Esophagus (tissue), 2 donors: ENCODE data around the gene OGFOD3. TPM values are rescaled to one million over a fixed set of nuclear protein-coding genes. Genes with fewer than 3 reads are reported as not detected.

Experiments
- H3K27ac ChIP-seq, 2 donors: one replicate each; pipeline ENCODE4 v1.5.1; 2013; ENCODE audit warnings: low read depth in 2 of 2, mild to moderate bottlenecking in 2 of 2, inconsistent platforms in 1 of 2, low read length in 1 of 2, moderate library complexity in 1 of 2
- H3K27me3 ChIP-seq, 2 donors: one replicate each; pipeline ENCODE4 v1.6.1; 2013; ENCODE audit warnings: low read length in 2 of 2, control low read depth in 1 of 2, mild to moderate bottlenecking in 1 of 2; ENCODE audit not compliant: insufficient read depth in 2 of 2, control insufficient read depth in 1 of 2
- H3K36me3 ChIP-seq, 2 donors: one replicate each; pipeline ENCODE4 v1.6.1; 2013; ENCODE audit warnings: low read length in 1 of 2; ENCODE audit not compliant: control insufficient read depth in 2 of 2, insufficient read depth in 2 of 2
- H3K4me1 ChIP-seq, 2 donors: one replicate each; pipeline ENCODE4 v1.6.1; 2013; ENCODE audit warnings: low read length in 1 of 2; ENCODE audit not compliant: control insufficient read depth in 2 of 2, insufficient read depth in 2 of 2
- H3K4me3 ChIP-seq, 2 donors: one replicate each; pipeline ENCODE4 v1.5.1; 2013; ENCODE audit warnings: low read length in 2 of 2, mild to moderate bottlenecking in 2 of 2, low read depth in 1 of 2, moderate library complexity in 1 of 2
- H3K9me3 ChIP-seq, 2 donors: one replicate each; pipeline ENCODE4 v1.6.1; 2013; ENCODE audit warnings: mild to moderate bottlenecking in 2 of 2, low read depth in 1 of 2, low read length in 1 of 2, moderate library complexity in 1 of 2; ENCODE audit not compliant: control insufficient read depth in 2 of 2, insufficient read depth in 1 of 2
- WGBS, 2 donors: extraction: QIAGEN DNeasy Blood & Tissue Kit; methylation state at CpG; one replicate each; pipeline ENCODE4 v1.1.7; 2013; 5-methylcytosine and 5-hydroxymethylcytosine counted together
- polyA plus RNA-seq, 2 donors: library from polyadenylated mRNA; stranded (reverse); fragments of 200-250 nt; gene quantifications; one replicate each; pipeline ENCODE4 v1.2.3, GENCODE V29; 2013
- donor health status: healthy with polysubstance abuse.
- donor health status: Bipolar disorder and iron deficiency.

OGFOD3 gene
- polyA plus RNA-seq, 2 donors = 11.4 to 11.6 TPM

DNA sequence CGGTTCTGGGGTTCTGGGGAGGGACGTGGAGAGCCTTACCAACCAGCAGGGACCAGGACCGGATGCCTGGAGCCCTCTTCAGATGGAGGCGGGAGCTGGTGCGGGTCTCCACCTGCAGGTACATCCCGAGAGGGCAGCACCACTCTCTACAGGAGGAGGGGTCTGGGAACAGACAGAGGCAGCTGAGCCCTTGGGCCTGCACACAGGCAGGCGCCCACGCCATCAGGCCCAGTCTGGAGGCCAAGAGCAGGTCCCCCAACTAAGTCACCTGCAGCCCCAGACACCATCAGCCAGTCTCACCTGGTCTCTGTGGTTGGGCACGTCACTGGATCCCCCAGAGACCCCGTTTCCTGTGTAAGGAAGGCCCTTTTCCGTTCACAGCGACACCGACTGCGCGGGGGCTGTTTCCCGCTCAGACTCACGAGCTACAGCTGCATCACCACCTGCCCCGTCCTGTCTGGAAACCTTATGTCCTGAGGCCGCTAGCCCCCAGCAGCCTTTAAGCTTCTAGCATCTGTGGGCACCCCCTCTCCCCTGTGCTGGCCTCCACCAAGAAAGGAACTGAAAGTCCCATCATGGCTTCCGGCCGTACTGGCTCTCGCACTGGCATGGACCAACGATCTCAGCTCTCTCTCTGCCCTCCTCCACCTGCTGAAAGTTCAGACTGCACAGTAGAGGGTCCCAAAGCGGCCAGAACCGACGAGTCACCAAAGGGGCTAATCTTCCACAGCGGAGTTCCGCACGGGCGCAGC, 30.9 kb upstream of the OGFOD3 start:
- H3K4me3 ChIP-seq = peak overlapping the region; percentile 81 to 94
- peak overlapping the region; percentile 87 to 89 for H3K27ac ChIP-seq
- peaks cover 7 to 21% of the 10 kb centered on the region in 2 donors for H3K4me1 ChIP-seq
- WGBS, 2 donors = 65 to 70% methylated on average over 30 of the region's 30 CpGs
- H3K36me3 ChIP-seq = peaks cover 0 to 12% of the 10 kb centered on the region in 2 donors
- H3K27me3 ChIP-seq = no peaks in the 10 kb centered on the region
- no peaks in the 10 kb centered on the region for H3K9me3 ChIP-seq

- H3K4me1 ChIP-seq = peaks cover 12 to 32% of the 10 kb centered on the region in 2 donors
- WGBS, 2 donors = 90 to 91% methylated on average over 11 of the region's 11 CpGs
Observed at GRCh38 chr17:82447876-82448275, 29.5 kb upstream of the OGFOD3 start.

DNA sequence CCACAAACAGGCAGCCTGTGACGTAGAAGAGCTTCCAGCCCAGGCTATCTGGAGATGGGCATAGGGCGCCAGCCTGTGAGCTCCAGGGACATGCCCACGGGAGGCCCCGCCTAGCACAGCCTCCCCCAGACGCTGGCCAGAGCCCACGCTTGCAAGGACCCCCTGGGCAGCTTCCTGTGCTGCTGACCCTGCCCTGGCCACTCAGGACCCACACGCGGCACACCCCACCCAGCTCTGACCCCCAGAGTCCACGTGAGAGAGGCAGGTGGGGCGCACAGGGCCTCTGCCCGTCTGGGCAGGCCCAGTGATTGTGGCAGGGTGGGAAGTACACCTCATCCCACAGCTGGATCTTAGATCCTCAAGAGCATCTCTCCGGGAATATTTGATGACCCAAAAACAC, 28.3 kb upstream of the OGFOD3 start:
- Histone ChIP-seq H3K4me1 (peaks cover 12 to 34% of the 10 kb centered on the region in 2 donors), H3K27ac (no peak overlapping the region)
- WGBS, 2 donors = 79 to 80% methylated on average over 12 of the region's 12 CpGs

More at GRCh38 chr17:82447876-82448275, 29.5 kb upstream of the OGFOD3 start:
- no peaks in the 10 kb centered on the region for H3K9me3 ChIP-seq
- H3K4me3 ChIP-seq = no peak overlapping the region
- H3K27ac ChIP-seq = no peak overlapping the region
- peaks cover 0 to 24% of the 10 kb centered on the region in 2 donors for H3K36me3 ChIP-seq
- no peaks in the 10 kb centered on the region for H3K27me3 ChIP-seq

DNA sequence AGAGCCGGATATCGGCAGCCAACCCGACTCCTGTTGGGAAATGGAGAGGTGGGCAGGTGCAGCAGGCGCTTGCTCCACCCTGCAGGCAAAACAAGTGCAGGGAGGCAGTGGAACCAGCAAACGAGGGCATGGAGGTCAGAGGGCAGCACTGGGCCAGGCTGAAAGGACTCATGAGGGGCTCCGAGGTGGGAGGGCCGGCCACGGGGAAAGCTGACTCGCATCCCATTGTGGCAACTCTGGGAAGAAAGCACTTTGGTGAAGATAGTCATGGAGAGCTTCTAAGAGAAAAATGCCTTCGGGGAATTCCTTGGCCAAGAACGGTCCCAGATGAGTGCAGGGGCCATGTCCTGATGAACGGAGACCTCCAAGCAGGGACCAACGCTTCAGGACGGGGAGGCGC, 27.7 kb upstream of the OGFOD3 start:
- no peaks in the 10 kb centered on the region for H3K27me3 ChIP-seq
- H3K4me1 ChIP-seq = peaks cover 12 to 34% of the 10 kb centered on the region in 2 donors
- WGBS, 2 donors = 84 to 92% methylated on average over 15 of the region's 15 CpGs
- peaks cover 0 to 34% of the 10 kb centered on the region in 2 donors for H3K36me3 ChIP-seq
- no peak overlapping the region for H3K27ac ChIP-seq
- no peak overlapping the region for H3K4me3 ChIP-seq
- H3K9me3 ChIP-seq = no peaks in the 10 kb centered on the region

More for the DNA sequence above, 28.3 kb upstream of the OGFOD3 start:
- Histone ChIP-seq H3K36me3 (peaks cover 0 to 34% of the 10 kb centered on the region in 2 donors), H3K9me3 (no peaks in the 10 kb centered on the region), H3K27me3 (no peaks in the 10 kb centered on the region), H3K4me3 (no peak overlapping the region)

DNA sequence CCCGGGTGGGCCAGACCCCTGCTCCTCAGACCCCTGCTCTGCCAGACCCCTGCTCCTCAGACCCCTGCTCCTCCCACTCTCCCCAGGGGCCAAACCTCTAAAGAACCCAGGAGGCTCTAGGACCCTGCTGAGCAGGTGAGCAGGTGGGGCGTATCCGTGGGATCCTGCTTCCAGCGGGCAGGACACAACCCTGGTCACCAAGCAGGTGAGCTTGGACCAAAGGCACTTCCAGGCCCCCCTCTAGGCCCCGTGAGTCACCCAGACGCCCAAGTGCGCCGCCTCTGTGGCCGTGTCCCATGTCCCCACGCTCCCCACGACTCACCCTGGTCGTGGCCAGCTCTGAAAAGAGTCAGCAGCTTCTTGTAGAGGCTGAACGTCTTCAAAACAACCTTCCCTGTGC, 27.2 kb upstream of the OGFOD3 start:
- no peaks in the 10 kb centered on the region for H3K9me3 ChIP-seq
- 68 to 76% methylated on average over 13 of the region's 13 CpGs for WGBS, 2 donors
- no peak overlapping the region for H3K4me3 ChIP-seq
- no peaks in the 10 kb centered on the region for H3K27me3 ChIP-seq
- peaks cover 12 to 34% of the 10 kb centered on the region in 2 donors for H3K4me1 ChIP-seq
- peaks cover 0 to 34% of the 10 kb centered on the region in 2 donors for H3K36me3 ChIP-seq
- no peak overlapping the region for H3K27ac ChIP-seq

DNA sequence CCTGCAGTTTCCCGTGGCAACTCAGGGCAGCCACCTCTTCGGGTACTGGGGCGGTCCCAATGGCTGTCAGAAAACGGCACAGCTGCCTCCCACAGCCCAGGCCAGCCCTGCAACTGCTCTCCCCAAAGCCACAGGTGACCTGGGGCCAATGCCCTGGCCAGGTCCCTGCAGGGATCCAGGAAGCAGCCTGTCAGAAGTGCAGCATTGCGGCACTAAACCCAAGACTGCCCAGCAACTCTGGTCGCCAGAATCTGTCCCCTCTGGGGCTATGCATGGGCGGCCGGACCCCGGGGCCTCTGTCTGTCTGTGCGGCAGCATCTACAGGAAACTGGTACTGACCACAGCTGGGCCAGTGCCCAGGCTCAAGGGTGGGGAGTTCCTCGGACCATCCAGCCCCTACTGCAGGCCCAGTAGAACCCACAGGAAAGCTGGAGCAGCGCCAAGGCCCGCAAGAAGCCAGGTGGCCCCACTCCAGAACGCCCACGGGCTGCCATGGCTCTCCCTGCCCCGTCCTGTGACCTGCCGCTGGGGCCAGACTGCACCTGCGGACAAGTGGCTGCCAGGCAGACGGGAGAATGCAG, 26.6 kb upstream of the OGFOD3 start:
- peaks cover 12 to 34% of the 10 kb centered on the region in 2 donors for H3K4me1 ChIP-seq
- peaks cover 0 to 36% of the 10 kb centered on the region in 2 donors for H3K36me3 ChIP-seq
- H3K27me3 ChIP-seq = no peaks in the 10 kb centered on the region
- WGBS, 2 donors = 54 to 56% methylated on average over 19 of the region's 19 CpGs
- H3K9me3 ChIP-seq = no peaks in the 10 kb centered on the region
- no peak overlapping the region for H3K4me3 ChIP-seq
- H3K27ac ChIP-seq = no peak overlapping the region

DNA sequence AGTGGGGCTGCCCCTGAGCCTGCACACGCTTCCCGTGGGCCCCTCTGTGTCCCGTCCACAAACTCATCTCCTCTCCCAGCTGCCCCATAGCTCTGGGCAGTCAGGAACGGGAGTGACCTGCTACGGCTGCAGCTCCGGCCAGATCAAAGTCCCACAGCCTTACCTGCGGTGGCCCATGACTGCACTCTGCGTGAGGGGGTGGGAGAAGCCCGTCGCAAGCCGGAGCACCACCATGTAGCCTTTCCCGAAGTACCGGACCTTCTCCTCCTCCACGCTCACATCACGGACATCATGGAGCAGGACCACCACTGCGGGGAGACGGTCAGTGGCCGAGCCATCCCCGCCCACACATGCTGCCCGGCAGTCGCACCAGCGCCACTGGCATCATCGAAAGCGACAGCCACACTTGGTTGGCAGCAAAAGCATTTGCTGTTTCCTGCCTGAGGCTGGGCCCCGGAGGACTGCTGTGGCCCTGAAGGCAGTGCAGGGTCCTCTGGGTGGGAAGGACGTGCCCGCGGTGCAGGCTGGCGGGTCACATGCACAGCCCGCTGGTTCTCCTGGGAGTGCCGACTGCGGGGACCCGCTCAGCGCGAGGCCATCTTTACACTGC, 26.0 kb upstream of the OGFOD3 start:
- Histone ChIP-seq H3K27ac (no peak overlapping the region), H3K4me3 (no peak overlapping the region), H3K27me3 (no peaks in the 10 kb centered on the region), H3K36me3 (peaks cover 0 to 36% of the 10 kb centered on the region in 2 donors), H3K4me1 (peaks cover 8 to 30% of the 10 kb centered on the region in 2 donors), H3K9me3 (no peaks in the 10 kb centered on the region)
- 91% methylated on average over 35 of the region's 35 CpGs for WGBS, 2 donors

- H3K4me3 ChIP-seq = no peak overlapping the region
- no peaks in the 10 kb centered on the region for H3K27me3 ChIP-seq
- H3K4me1 ChIP-seq = peaks cover 8 to 25% of the 10 kb centered on the region in 2 donors
- H3K27ac ChIP-seq = no peak overlapping the region
- H3K9me3 ChIP-seq = no peaks in the 10 kb centered on the region
- 62 to 68% methylated on average over 30 to 37 of the region's 40 CpGs for WGBS, 2 donors
- H3K36me3 ChIP-seq = peaks cover 0 to 36% of the 10 kb centered on the region in 2 donors
Observed at GRCh38 chr17:82443465-82444283, 25.3 kb upstream of the OGFOD3 start.
